Glutamatergic neuron (in vitro differentiated cells): ENCODE data around the gene SLC30A3. TPM values are rescaled to one million over a fixed set of nuclear protein-coding genes. Genes with fewer than 3 reads are reported as not detected.

Experiments
- DNase-seq: peaks from one replicate; pipeline ENCODE4 v3.0.0; 2022
- H3K27ac Mint-ChIP-seq: one replicate; pipeline ENCODE4 v1.8.0; 2020; ENCODE audit warnings: mild to moderate bottlenecking, mixed read lengths, inconsistent platforms; ENCODE audit not compliant: unreplicated experiment
- H3K27me3 Mint-ChIP-seq: one replicate; pipeline ENCODE4 v1.8.0; 2020; ENCODE audit warnings: mild to moderate bottlenecking, moderate library complexity, mixed read lengths, inconsistent platforms; ENCODE audit not compliant: unreplicated experiment
- H3K36me3 Mint-ChIP-seq: one replicate; pipeline ENCODE4 v1.8.0; 2020; ENCODE audit warnings: mild to moderate bottlenecking, mixed read lengths, inconsistent platforms; ENCODE audit not compliant: unreplicated experiment
- H3K4me1 Mint-ChIP-seq: one replicate; pipeline ENCODE4 v1.8.0; 2020; ENCODE audit warnings: mild to moderate bottlenecking, low read depth, mixed read lengths, inconsistent platforms; ENCODE audit not compliant: unreplicated experiment
- H3K4me3 Mint-ChIP-seq: one replicate; pipeline ENCODE4 v1.8.0; 2020; ENCODE audit warnings: mild to moderate bottlenecking, mixed read lengths, inconsistent platforms; ENCODE audit not compliant: unreplicated experiment
- H3K9me3 Mint-ChIP-seq: one replicate; pipeline ENCODE4 v1.8.0; 2020; ENCODE audit warnings: mild to moderate bottlenecking, moderate library complexity, mixed read lengths, inconsistent platforms; ENCODE audit not compliant: unreplicated experiment
- total RNA-seq: library from RNA; stranded (reverse); fragmentation: NEBNext Ultra II Directional; extraction: Animal tissue kit (Norgen Biotek cat#: 25700); gene quantifications from one replicate; pipeline ENCODE4 v1.2.1, GENCODE V29; 2021; ENCODE audit not compliant: unreplicated experiment
- TF ChIP-seq, protein P1 (sequence below): fragments of 200-600 bp; sonication (generic); IDR thresholded peaks from one replicate; pipeline ENCODE4 v1.5.0; 2021; ENCODE audit not compliant: partially characterized antibody, unreplicated experiment

SLC30A3 gene
- total RNA-seq, 1 donor from 2014 or later: 1.3 TPM

DNA sequence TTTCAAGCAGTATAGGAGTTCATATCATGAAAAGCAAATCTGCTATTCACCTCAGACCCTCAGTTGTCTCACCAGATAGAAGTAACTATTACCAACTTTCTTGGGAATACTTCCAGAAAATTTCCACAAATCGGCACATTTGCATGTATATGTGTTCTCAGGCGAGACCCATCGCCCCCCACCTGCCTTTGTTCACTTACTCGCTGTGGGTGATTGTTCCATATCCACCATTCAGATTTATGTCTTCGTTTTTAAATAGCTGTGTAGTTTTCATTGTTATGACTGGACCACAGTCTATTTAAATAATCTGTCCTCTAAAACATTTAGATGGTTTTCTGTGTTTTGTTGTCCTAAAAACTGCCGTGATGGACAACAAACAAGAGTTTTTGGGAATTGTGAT is 22.6 kb upstream of the SLC30A3 start:
- Mint-ChIP-seq H3K4me3 (no peak overlapping the region), H3K4me1 (peaks cover 26% of the 10 kb centered on the region), H3K9me3 (peaks cover 6% of the 10 kb centered on the region), H3K27me3 (peaks cover 6% of the 10 kb centered on the region), H3K27ac (no peak overlapping the region), H3K36me3 (no peaks in the 10 kb centered on the region)
- DNase-seq: no peak
- TF ChIP-seq, protein P1, sequence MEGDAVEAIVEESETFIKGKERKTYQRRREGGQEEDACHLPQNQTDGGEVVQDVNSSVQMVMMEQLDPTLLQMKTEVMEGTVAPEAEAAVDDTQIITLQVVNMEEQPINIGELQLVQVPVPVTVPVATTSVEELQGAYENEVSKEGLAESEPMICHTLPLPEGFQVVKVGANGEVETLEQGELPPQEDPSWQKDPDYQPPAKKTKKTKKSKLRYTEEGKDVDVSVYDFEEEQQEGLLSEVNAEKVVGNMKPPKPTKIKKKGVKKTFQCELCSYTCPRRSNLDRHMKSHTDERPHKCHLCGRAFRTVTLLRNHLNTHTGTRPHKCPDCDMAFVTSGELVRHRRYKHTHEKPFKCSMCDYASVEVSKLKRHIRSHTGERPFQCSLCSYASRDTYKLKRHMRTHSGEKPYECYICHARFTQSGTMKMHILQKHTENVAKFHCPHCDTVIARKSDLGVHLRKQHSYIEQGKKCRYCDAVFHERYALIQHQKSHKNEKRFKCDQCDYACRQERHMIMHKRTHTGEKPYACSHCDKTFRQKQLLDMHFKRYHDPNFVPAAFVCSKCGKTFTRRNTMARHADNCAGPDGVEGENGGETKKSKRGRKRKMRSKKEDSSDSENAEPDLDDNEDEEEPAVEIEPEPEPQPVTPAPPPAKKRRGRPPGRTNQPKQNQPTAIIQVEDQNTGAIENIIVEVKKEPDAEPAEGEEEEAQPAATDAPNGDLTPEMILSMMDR: no peak

DNA sequence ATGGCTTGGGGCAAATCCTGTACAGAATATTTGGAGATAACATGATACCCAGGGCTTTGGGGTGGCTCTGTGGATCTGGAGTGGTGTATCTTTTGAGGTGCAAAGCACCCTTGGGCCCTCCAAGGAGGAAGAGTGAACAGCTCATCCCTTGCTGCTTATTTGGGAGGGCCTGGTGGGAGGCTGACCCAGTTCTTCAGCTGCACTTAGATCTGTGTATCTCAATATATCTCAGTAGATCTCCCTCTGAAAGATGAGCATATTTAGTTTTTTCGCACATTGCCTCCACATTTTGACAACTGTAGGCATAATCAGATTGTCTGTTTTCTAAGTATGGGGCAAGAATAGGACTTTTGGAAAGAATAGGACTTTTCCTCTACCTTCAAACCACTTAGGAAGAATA is 22.1 kb upstream of the SLC30A3 start:
- Mint-ChIP-seq H3K4me1 (peaks cover 26% of the 10 kb centered on the region), H3K27me3 (peaks cover 6% of the 10 kb centered on the region), H3K9me3 (peaks cover 6% of the 10 kb centered on the region), H3K36me3 (no peaks in the 10 kb centered on the region), H3K4me3 (no peak overlapping the region), H3K27ac (no peak overlapping the region)
- DNase-seq: no peak
- TF ChIP-seq, protein P1: no peak

DNA sequence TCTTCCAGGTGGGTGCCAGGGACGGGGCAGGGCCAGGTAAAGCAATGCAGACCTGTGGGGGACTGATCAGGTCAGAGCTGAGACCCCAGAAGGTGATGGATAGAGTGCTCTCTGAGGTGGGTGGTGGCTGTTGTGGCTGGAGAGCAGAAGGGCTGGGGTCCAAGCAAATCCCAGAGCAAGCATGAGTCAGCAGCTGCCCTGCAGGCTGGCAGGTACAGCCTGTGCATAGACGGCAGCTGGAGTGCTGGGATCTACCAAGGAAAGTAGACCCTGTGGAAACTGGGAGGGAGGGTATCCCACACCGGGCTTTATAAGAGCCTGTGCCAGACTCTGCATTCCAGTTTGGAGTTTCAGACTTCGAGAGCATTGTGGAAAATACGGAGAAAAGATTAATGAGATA is 20.0 kb upstream of the SLC30A3 start:
- TF ChIP-seq, protein P1: no peak
- Mint-ChIP-seq H3K9me3 (peaks cover 6% of the 10 kb centered on the region), H3K36me3 (no peaks in the 10 kb centered on the region), H3K27me3 (peaks cover 5% of the 10 kb centered on the region), H3K4me1 (peaks cover 26% of the 10 kb centered on the region), H3K4me3 (peak overlapping the region; percentile 81), H3K27ac (peak overlapping the region; percentile 76)
- peak; percentile 44 for DNase-seq

DNA sequence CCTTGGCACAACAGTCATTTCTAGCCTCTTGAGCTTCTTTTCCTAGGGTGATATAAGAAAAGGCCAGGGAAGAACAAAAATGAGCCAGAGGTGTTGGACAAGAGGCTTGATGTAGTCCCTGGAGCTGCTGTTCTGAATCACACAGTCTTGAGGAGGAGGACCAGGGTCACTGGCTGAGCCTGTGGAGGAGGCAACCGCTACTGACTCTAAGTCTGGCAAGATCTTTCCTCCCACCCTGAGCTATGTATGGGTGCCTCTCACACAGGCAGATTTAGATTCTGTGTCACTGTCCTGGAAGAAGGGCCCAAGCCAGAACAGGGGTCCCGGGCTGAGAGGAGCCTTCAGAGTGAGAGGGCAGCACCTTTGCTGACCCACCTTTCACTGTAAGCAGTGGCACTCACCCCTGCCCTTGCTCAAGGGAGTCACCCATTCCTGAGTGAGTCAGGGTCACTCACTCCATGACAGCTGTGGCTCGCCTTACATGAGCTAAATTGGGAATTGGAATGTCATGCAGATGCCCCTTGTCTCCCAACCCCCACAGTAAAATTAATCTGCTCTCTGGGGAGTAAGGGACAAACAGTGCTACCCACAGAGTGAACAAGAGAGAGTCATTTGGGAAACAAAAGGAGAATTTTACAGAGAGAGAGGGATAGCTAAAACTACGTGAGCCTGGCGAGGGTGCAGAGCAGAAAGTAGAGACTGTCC is 19.2 kb upstream of the SLC30A3 start, which contains the start of gene TRIM54:
TRIM54 (plus strand) TSS at position 575 of the 705 bp plus-strand sequence. CDS start 303 bp downstream, outside the sequence.
- Mint-ChIP-seq H3K27me3 (peaks cover 2% of the 10 kb centered on the region), H3K4me3 (peak within 1 kb of the TSS; percentile 81), H3K36me3 (no peaks in the 10 kb centered on the region), H3K4me1 (peaks cover 26% of the 10 kb centered on the region), H3K27ac (peak within 1 kb of the TSS; percentile 76), H3K9me3 (peaks cover 8% of the 10 kb centered on the region)
- TF ChIP-seq, protein P1: no peak
- DNase-seq: no peak

DNA sequence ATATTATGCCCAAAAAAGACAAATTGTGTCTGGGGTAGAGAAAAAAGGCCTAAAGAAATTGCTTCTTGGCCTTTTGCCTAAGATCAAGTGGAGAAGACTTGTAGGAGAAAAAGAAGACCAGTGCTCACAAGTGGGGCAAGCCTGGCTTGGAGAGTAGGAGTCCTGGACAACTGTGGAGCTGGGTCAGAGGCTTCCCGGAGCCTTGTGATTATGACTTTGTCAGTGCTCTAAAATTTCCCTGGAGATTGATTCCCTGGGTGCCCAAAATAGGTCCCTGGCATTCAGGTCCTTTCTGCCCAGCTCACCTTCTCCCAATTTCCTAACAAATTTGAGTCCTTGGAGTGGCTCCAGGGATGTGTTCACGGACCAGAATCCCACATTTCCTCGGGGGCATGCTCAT is 18.6 kb upstream of the SLC30A3 start:
- Mint-ChIP-seq H3K4me3 (no peak overlapping the region), H3K9me3 (peaks cover 8% of the 10 kb centered on the region), H3K36me3 (no peaks in the 10 kb centered on the region), H3K4me1 (peaks cover 26% of the 10 kb centered on the region), H3K27ac (peak overlapping the region; percentile 53), H3K27me3 (peaks cover 2% of the 10 kb centered on the region)
- no peak for DNase-seq
- TF ChIP-seq, protein P1: no peak
